NCI-H146 (cell line): Measurements from ENCODE around the gene TBC1D16.

ENCODE experiments used
- DNase-seq: peaks from one replicate; lab custom pipeline; 2025; lab: John Stamatoyannopoulos, UW

The TBC1D16 gene

GRCh38 chr17:79950751-79951150 is 84.9 kb downstream of the TBC1D16 start:
- no peak for DNase-seq

GRCh38 chr17:79950306-79950705 is 85.4 kb downstream of the TBC1D16 start:
- DNase-seq = no peak

GRCh38 chr17:79949656-79950209 is 85.9 kb downstream of the TBC1D16 start:
- no peak for DNase-seq

GRCh38 chr17:79948945-79949655 is 86.6 kb downstream of the TBC1D16 start:
- DNase-seq = no peak

- no peak for DNase-seq
These were observed 87.2 kb downstream of the TBC1D16 start for GRCh38 chr17:79948406-79948944.

GRCh38 chr17:79947351-79948031 is 88.2 kb downstream of the TBC1D16 start:
- no peak for DNase-seq

- no peak for DNase-seq
These were observed 89.1 kb downstream of the TBC1D16 start for GRCh38 chr17:79946352-79947231.

GRCh38 chr17:79945591-79946255 is 89.9 kb downstream of the TBC1D16 start:
- DNase-seq = no peak

GRCh38 chr17:79944821-79945391 is 90.8 kb downstream of the TBC1D16 start:
- no peak for DNase-seq

GRCh38 chr17:79944251-79944812 is 91.3 kb downstream of the TBC1D16 start:
- DNase-seq = no peak

- DNase-seq = no peak
These were observed 92.1 kb downstream of the TBC1D16 start for GRCh38 chr17:79943347-79944241.

- DNase-seq = no peak
These were observed 92.9 kb downstream of the TBC1D16 start for GRCh38 chr17:79942591-79943346.

GRCh38 chr17:79942011-79942405 is 93.7 kb downstream of the TBC1D16 start:
- DNase-seq = no peak

GRCh38 chr17:79941088-79942010 is 94.3 kb downstream of the TBC1D16 start:
- no peak for DNase-seq

- no peak for DNase-seq
These were observed 95.1 kb downstream of the TBC1D16 start for GRCh38 chr17:79940459-79941087.

GRCh38 chr17:79939755-79940458 is 95.8 kb downstream of the TBC1D16 start:
- DNase-seq = no peak

GRCh38 chr17:79939094-79939435 is 96.6 kb downstream of the TBC1D16 start:
- no peak for DNase-seq
